Spleen (tissue), 7 donors: ENCODE results near the gene PROCA1.
"Not testable (repeated sequence)": the region's sequence is repeated elsewhere in the genome, so short reads cannot be mapped to it uniquely, and the experiment has no call there.

ENCODE experiments used
- POLR2A ChIP-seq, 3 donors: fragments of 450-650 bp; IDR thresholded peaks; one replicate each; pipeline ENCODE4 v1.5.1; 2017; ENCODE audit warnings: antibody characterized with exemption in 3 of 3, mild to moderate bottlenecking in 1 of 3
- TF ChIP-seq, protein P1 (sequence below), 11 experiments: fragments of 200-600 bp in 7 of 11; fragments of 450-650 bp in 4 of 11; sonication (generic) in 4 of 11; IDR thresholded peaks in 8 of 11; conservative IDR thresholded peaks in 3 of 11; 1 replicate in 7 of 11; 2 replicates in 4 of 11; pipeline versions ENCODE4 v1.4.0 to v1.8.0; 2016 to 2021; ENCODE audit warnings: antibody characterized with exemption in 11 of 11, inconsistent platforms in 4 of 11, mild to moderate bottlenecking in 1 of 11
- donor health status: DM: no; HTN: no; CAD: no; lungs with moderate emphysema.
- donor health status: DM: no; HTN: no; CAD: no.
- donor health status: DM: no; HTN: no; CAD: no.

- TF ChIP-seq, protein P1, sequence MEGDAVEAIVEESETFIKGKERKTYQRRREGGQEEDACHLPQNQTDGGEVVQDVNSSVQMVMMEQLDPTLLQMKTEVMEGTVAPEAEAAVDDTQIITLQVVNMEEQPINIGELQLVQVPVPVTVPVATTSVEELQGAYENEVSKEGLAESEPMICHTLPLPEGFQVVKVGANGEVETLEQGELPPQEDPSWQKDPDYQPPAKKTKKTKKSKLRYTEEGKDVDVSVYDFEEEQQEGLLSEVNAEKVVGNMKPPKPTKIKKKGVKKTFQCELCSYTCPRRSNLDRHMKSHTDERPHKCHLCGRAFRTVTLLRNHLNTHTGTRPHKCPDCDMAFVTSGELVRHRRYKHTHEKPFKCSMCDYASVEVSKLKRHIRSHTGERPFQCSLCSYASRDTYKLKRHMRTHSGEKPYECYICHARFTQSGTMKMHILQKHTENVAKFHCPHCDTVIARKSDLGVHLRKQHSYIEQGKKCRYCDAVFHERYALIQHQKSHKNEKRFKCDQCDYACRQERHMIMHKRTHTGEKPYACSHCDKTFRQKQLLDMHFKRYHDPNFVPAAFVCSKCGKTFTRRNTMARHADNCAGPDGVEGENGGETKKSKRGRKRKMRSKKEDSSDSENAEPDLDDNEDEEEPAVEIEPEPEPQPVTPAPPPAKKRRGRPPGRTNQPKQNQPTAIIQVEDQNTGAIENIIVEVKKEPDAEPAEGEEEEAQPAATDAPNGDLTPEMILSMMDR (IDR thresholded peaks at IDR 0.05 in 8 of 11, conservative IDR thresholded peaks at IDR 0.05 in 3 of 11): not testable (repeated sequence)
- TF ChIP-seq POLR2A (IDR thresholded peaks at IDR 0.05): not testable (repeated sequence)
These were observed 52.8 kb downstream of the PROCA1 start for GRCh38 chr17:28658766-28659496.
